ENCODE data around the gene TAF6L. TPM values are rescaled to one million over a fixed set of nuclear protein-coding genes. Genes with fewer than 3 reads are reported as not detected.

Gene TAF6L
- total RNA-seq, 1 donor from 2014 or later: 28.9 TPM

DNA sequence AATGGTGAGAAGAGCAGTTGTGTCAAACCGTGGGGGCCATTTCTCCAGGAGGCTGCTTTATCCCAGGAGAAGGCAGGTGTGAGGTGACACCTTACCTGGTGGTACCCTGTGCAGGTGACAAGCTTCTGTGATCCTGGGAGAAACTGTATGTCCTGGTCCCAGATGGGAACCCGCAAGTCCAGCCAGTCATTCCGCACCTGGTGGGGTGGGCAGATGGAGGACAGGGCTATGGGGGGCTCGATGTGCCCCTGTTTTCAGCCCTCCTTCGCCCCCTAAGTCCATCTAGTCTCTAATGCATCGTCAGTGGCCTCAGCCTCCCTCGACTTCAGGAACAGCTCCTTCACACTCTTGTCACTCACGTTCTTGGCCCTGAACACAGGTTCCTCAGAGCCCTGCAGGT is 64.1 kb downstream of the TAF6L start:
- Mint-ChIP-seq H3K4me1 (peaks cover 30% of the 10 kb centered on the region), H3K27ac (no peak overlapping the region), H3K27me3 (ENCODE audit: insufficient read depth, low read depth) (peaks cover 12% of the 10 kb centered on the region), H3K36me3 (peaks cover 13% of the 10 kb centered on the region), H3K9me3 (no peaks in the 10 kb centered on the region), H3K4me3 (peak overlapping the region; percentile 9)
- peaks cover 43% of the 10 kb centered on the region for H3K79me2 ChIP-seq (ENCODE audit: low read depth)
- no peak for DNase-seq (ENCODE audit: low spot score)
- H3K4me2 ChIP-seq: no peak overlapping the region
- peaks cover 39% of the 10 kb centered on the region for H3F3A ChIP-seq (ENCODE audit: low read depth)
- H3K9me3 ChIP-seq (ENCODE audit: low read depth): no peaks in the 10 kb centered on the region
- no peak overlapping the region for H3K4me3 ChIP-seq
- H3K4me1 ChIP-seq: peaks cover 9% of the 10 kb centered on the region
- no peaks in the 10 kb centered on the region for H3K27me3 ChIP-seq
- TF ChIP-seq EZH2phosphoT487 (IDR thresholded peaks at IDR 0.05) (no peak), EZH2 (IDR thresholded peaks at IDR 0.05) (no peak)
- TF ChIP-seq, protein P1, sequence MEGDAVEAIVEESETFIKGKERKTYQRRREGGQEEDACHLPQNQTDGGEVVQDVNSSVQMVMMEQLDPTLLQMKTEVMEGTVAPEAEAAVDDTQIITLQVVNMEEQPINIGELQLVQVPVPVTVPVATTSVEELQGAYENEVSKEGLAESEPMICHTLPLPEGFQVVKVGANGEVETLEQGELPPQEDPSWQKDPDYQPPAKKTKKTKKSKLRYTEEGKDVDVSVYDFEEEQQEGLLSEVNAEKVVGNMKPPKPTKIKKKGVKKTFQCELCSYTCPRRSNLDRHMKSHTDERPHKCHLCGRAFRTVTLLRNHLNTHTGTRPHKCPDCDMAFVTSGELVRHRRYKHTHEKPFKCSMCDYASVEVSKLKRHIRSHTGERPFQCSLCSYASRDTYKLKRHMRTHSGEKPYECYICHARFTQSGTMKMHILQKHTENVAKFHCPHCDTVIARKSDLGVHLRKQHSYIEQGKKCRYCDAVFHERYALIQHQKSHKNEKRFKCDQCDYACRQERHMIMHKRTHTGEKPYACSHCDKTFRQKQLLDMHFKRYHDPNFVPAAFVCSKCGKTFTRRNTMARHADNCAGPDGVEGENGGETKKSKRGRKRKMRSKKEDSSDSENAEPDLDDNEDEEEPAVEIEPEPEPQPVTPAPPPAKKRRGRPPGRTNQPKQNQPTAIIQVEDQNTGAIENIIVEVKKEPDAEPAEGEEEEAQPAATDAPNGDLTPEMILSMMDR (IDR thresholded peaks at IDR 0.05): no peak
- no peaks in the 10 kb centered on the region for H3K36me3 ChIP-seq
- H3K9ac ChIP-seq: no peak overlapping the region
- H3K27ac ChIP-seq: no peak overlapping the region
- H2AFZ ChIP-seq (replicated peaks): no peak overlapping the region
- peaks cover 16% of the 10 kb centered on the region for H4K20me1 ChIP-seq (ENCODE audit: low read depth)

Small RNA genes within 50 kb of the gene (microRNA-seq; reads per million reads assigned to microRNA genes)
- gene MIR6514: not detected
- gene MIR6748: not detected

Small RNA genes within 50 kb of the gene (small RNA-seq; reads per million reads assigned to genes)
- gene MIR6514: 0.11 reads per million
- gene RNU6-118P: not detected

Other genes starting within 250 kb of the TAF6L start
- 14.9 and 15.0 TPM in 2 replicates for gene AHNAK, start 224.6 kb upstream of the TAF6L start, total RNA-seq (ENCODE audit: low replicate concordance)
- gene EEF1G, start 197.5 kb upstream of the TAF6L start, total RNA-seq (ENCODE audit: low replicate concordance): 2,358 and 3,183 TPM in 2 replicates
- gene TUT1, start 179.9 kb upstream of the TAF6L start, total RNA-seq (ENCODE audit: low replicate concordance): 4.8 and 23.1 TPM in 2 replicates
- 108 and 135 TPM in 2 replicates for gene MTA2, start 169.5 kb upstream of the TAF6L start, total RNA-seq (ENCODE audit: low replicate concordance)
- 4.0 and 26.6 TPM in 2 replicates for gene EML3, start 158.6 kb upstream of the TAF6L start, total RNA-seq (ENCODE audit: low replicate concordance)
- 2.2 TPM in 1 of 2 replicates, not detected in the other for gene ROM1, start 158.1 kb upstream of the TAF6L start, total RNA-seq (ENCODE audit: low replicate concordance)
- 21.2 and 44.0 TPM in 2 replicates for gene B3GAT3, start 149.4 kb upstream of the TAF6L start, total RNA-seq (ENCODE audit: low replicate concordance)
- gene GANAB, start 124.8 kb upstream of the TAF6L start, total RNA-seq (ENCODE audit: low replicate concordance): 202 and 292 TPM in 2 replicates
- gene INTS5, start 118.1 kb upstream of the TAF6L start, total RNA-seq (ENCODE audit: low replicate concordance): 7.8 and 21.3 TPM in 2 replicates
- 51.5 and 73.3 TPM in 2 replicates for gene C11orf98, start 106.2 kb upstream of the TAF6L start, total RNA-seq (ENCODE audit: low replicate concordance)
- gene CSKMT, start 106.1 kb upstream of the TAF6L start, total RNA-seq (ENCODE audit: low replicate concordance): 4.3 and 6.7 TPM in 2 replicates
- gene UQCC3, start 99.7 kb upstream of the TAF6L start, total RNA-seq (ENCODE audit: low replicate concordance): 5.7 and 11.7 TPM in 2 replicates
- 3.4 and 4.0 TPM in 2 replicates for gene LBHD1, start 99.1 kb upstream of the TAF6L start, total RNA-seq (ENCODE audit: low replicate concordance)
- 60.7 and 129 TPM in 2 replicates for gene UBXN1, start 92.3 kb upstream of the TAF6L start, total RNA-seq (ENCODE audit: low replicate concordance)
- 0.40 TPM in 1 of 2 replicates, not detected in the other for gene LRRN4CL, start 81.9 kb upstream of the TAF6L start, total RNA-seq (ENCODE audit: low replicate concordance)
- 34.6 and 63.1 TPM in 2 replicates for gene BSCL2, start 64.0 kb upstream of the TAF6L start, total RNA-seq (ENCODE audit: low replicate concordance)
- gene GNG3, start 63.7 kb upstream of the TAF6L start, total RNA-seq (ENCODE audit: low replicate concordance): 2.0 TPM in 1 of 2 replicates, not detected in the other
- 30.9 and 32.5 TPM in 2 replicates for gene HNRNPUL2, start 43.9 kb upstream of the TAF6L start, total RNA-seq (ENCODE audit: low replicate concordance)
- 55.7 and 78.4 TPM in 2 replicates for gene TTC9C, start 42.9 kb upstream of the TAF6L start, total RNA-seq (ENCODE audit: low replicate concordance)
- gene ZBTB3, start 17.2 kb upstream of the TAF6L start, total RNA-seq (ENCODE audit: low replicate concordance): 9.2 and 22.8 TPM in 2 replicates
- gene POLR2G, start 9.8 kb upstream of the TAF6L start, total RNA-seq (ENCODE audit: low replicate concordance): 88.7 and 117 TPM in 2 replicates
- 24.5 and 40.4 TPM in 2 replicates for gene TMEM179B, start 16.0 kb downstream of the TAF6L start, total RNA-seq (ENCODE audit: low replicate concordance)
- 9.9 and 38.9 TPM in 2 replicates for gene TMEM223, start 20.6 kb downstream of the TAF6L start, total RNA-seq (ENCODE audit: low replicate concordance)
- 23.6 and 36.5 TPM in 2 replicates for gene NXF1, start 34.0 kb downstream of the TAF6L start, total RNA-seq (ENCODE audit: low replicate concordance)
- 30.2 and 32.9 TPM in 2 replicates for gene STX5, start 60.7 kb downstream of the TAF6L start, total RNA-seq (ENCODE audit: low replicate concordance)
- not detected in 2 replicates for gene TEX54, start 61.4 kb downstream of the TAF6L start, total RNA-seq (ENCODE audit: low replicate concordance)
- gene WDR74, start 68.2 kb downstream of the TAF6L start, total RNA-seq (ENCODE audit: low replicate concordance): 40.0 and 47.4 TPM in 2 replicates
- gene SLC3A2, start 109.5 kb downstream of the TAF6L start, total RNA-seq (ENCODE audit: low replicate concordance): 99.8 and 130 TPM in 2 replicates
- not detected in 2 replicates for gene CHRM1, start 150.0 kb downstream of the TAF6L start, total RNA-seq (ENCODE audit: low replicate concordance)
- gene SLC22A6, start 213.6 kb downstream of the TAF6L start, total RNA-seq (ENCODE audit: low replicate concordance): not detected in 2 replicates
- not detected in 2 replicates for gene SLC22A8, start 244.4 kb downstream of the TAF6L start, total RNA-seq (ENCODE audit: low replicate concordance)